B cell (primary cell): Measurements from ENCODE around the gene FANCC. TPM values are rescaled to one million over a fixed set of nuclear protein-coding genes. Genes with fewer than 3 reads are reported as not detected.

Experiments
- ATAC-seq: fragments of 200-7000 bp; cut with Tn5 transposase; one replicate; pipeline ENCODE4 v1.10.0; 2021; ENCODE audit warnings: low read depth, mild to moderate bottlenecking, moderate number of reproducible peaks, moderate library complexity
- CTCF ChIA-PET: fragments of 350-600 bp; sonication (Branson Sonifier 250); formaldehyde crosslinking; loops from one replicate; lab custom pipeline; 2021; ENCODE audit warnings: antibody characterized with exemption, inconsistent platforms; lab: Charles Lee
- POLR2A ChIA-PET: fragments of 350-600 bp; sonication (Branson Sonifier 250); formaldehyde crosslinking; loops from one replicate; lab custom pipeline; 2021; ENCODE audit warnings: antibody characterized with exemption; lab: Charles Lee
- DNase-seq: peaks from one replicate; pipeline ENCODE4 v3.0.0; 2013
- H2AFZ ChIP-seq: 2 replicates; pipeline ENCODE4 v1.6.1; 2012; ENCODE audit warnings: mild to moderate bottlenecking, low read depth, low read length; ENCODE audit not compliant: insufficient read depth, poor library complexity, severe bottlenecking
- H3K27ac ChIP-seq, 2 donors: 1 replicate in 1 of 2; 2 replicates in 1 of 2; pipeline ENCODE4 v1.5.1; 2012 to 2013; ENCODE audit warnings: low read length in 2 of 2, mild to moderate bottlenecking in 2 of 2, moderate library complexity in 1 of 2
- H3K27me3 ChIP-seq, 4 experiments: fragments of 200-600 bp in 1 of 4; sonication (generic) in 1 of 4; replicated peaks in 1 of 4; 1 replicate in 2 of 4; 2 replicates in 2 of 4; pipeline versions ENCODE4 v1.6.1 to v1.7.0; 2013 to 2016; ENCODE audit warnings: low read length in 3 of 4, mild to moderate bottlenecking in 2 of 4, mixed read lengths in 1 of 4, moderate library complexity in 1 of 4; ENCODE audit not compliant: insufficient read depth in 4 of 4, control insufficient read depth in 3 of 4; ENCODE audit errors: control extremely low read depth in 1 of 4
- H3K36me3 ChIP-seq, 2 experiments: replicated peaks in 1 of 2; 1 replicate in 1 of 2; 2 replicates in 1 of 2; pipeline versions ENCODE4 v1.6.1 to v1.7.1; 2013; ENCODE audit warnings: low read length in 1 of 2; ENCODE audit not compliant: insufficient read depth in 2 of 2, control insufficient read depth in 1 of 2; ENCODE audit errors: control extremely low read depth in 1 of 2, extremely low read depth in 1 of 2
- H3K4me1 ChIP-seq, 2 donors: fragments of 200-600 bp in 1 of 2; sonication (generic) in 1 of 2; 1 replicate in 1 of 2; 2 replicates in 1 of 2; pipeline versions ENCODE4 v1.5.1 to v1.6.1; 2013 to 2017; ENCODE audit warnings: low read length in 2 of 2; ENCODE audit not compliant: control insufficient read depth in 2 of 2, insufficient read depth in 2 of 2
- H3K4me2 ChIP-seq: replicated peaks from 2 replicates; pipeline ENCODE3; 2012; ENCODE audit warnings: mild to moderate bottlenecking, low read depth, low read length; ENCODE audit not compliant: poor library complexity, severe bottlenecking
- H3K4me3 ChIP-seq, 5 experiments: fragments of 200-600 bp in 1 of 5; sonication (generic) in 1 of 5; 1 replicate in 3 of 5; 2 replicates in 2 of 5; pipeline versions ENCODE4 v1.5.1 to v1.7.0; 2011 to 2016; ENCODE audit warnings: low read length in 4 of 5, mild to moderate bottlenecking in 4 of 5, low read depth in 2 of 5, control low read depth in 1 of 5, moderate library complexity in 1 of 5; ENCODE audit not compliant: insufficient read depth in 1 of 5; ENCODE audit errors: control extremely low read depth in 1 of 5, extremely low read depth in 1 of 5
- H3K79me2 ChIP-seq: fragments of 200-600 bp; sonication (generic); one replicate; pipeline ENCODE4 v1.6.0; 2016; ENCODE audit warnings: low read length; ENCODE audit not compliant: control insufficient read depth, insufficient read depth
- H3K9ac ChIP-seq: fragments of 200-600 bp; sonication (generic); 2 replicates; pipeline ENCODE4 v1.6.1; 2017; ENCODE audit warnings: mild to moderate bottlenecking, low read length, moderate library complexity
- H3K9me3 ChIP-seq, 3 donors: one replicate each; pipeline versions ENCODE4 v1.6.1 to v1.7.1; 2013; ENCODE audit warnings: low read length in 2 of 3; ENCODE audit not compliant: control insufficient read depth in 2 of 3, insufficient read depth in 1 of 3; ENCODE audit errors: control extremely low read depth in 1 of 3
- H4K20me1 ChIP-seq: 2 replicates; pipeline ENCODE4 v1.6.0; 2012; ENCODE audit warnings: mild to moderate bottlenecking, low read length; ENCODE audit not compliant: insufficient read depth, control insufficient read depth, poor library complexity, severe bottlenecking
- H3K27ac Mint-ChIP-seq: one replicate; pipeline ENCODE4 v1.8.0; 2021; ENCODE audit warnings: mixed read lengths
- H3K27me3 Mint-ChIP-seq: one replicate; pipeline ENCODE4 v1.8.0; 2021; ENCODE audit warnings: mixed read lengths
- H3K4me1 Mint-ChIP-seq: one replicate; pipeline ENCODE4 v1.8.0; 2021; ENCODE audit warnings: mixed read lengths
- H3K4me3 Mint-ChIP-seq: one replicate; pipeline ENCODE4 v1.8.0; 2021; ENCODE audit warnings: mixed read lengths
- H3K9me3 Mint-ChIP-seq: one replicate; pipeline ENCODE4 v1.8.0; 2022; ENCODE audit warnings: mixed read lengths; ENCODE audit not compliant: insufficient read depth
- EZH2 ChIP-seq: IDR thresholded peaks from 2 replicates; pipeline ENCODE4 v1.6.1; 2012; ENCODE audit warnings: borderline replicate concordance, low read depth, mild to moderate bottlenecking, moderate library complexity, low read length; ENCODE audit not compliant: insufficient read depth, poor library complexity, severe bottlenecking
- WGBS: methylation state at CpG from one replicate; pipeline ENCODE4 v1.1.5; 2013; ENCODE audit warnings: missing lambda C conversion rate; ENCODE audit not compliant: insufficient coverage; 5-methylcytosine and 5-hydroxymethylcytosine counted together
- intact Hi-C: fragments of 100-400 bp; cut with micrococcal nuclease; formaldehyde crosslinking; loops from one replicate; pipeline ENCODE4 v1.10.0; 2022
- polyA plus RNA-seq: library from polyadenylated mRNA; depleted of rRNA; stranded (reverse); fragments of >200 nt; gene quantifications from 2 replicates; pipeline ENCODE4 v1.2.3, GENCODE V29; 2012
- total RNA-seq, 2 donors: library from RNA; stranded (reverse); fragments of 120-200 nt in 1 of 2; gene quantifications; 1 replicate in 1 of 2; 2 replicates in 1 of 2; pipeline versions ENCODE4 v1.2.3 to v1.2.4, GENCODE V29; 2013 to 2022
- TF ChIP-seq, protein P1 (sequence below): fragments of 200-600 bp; IDR thresholded peaks from one replicate; pipeline ENCODE4 v1.8.0; 2022; ENCODE audit warnings: antibody characterized with exemption, mild to moderate bottlenecking

FANCC gene
- total and polyA plus RNA-seq, 2 donors (not counting 1 experiment from before 2014, with no cell fraction given) = 1.8 to 11.1 TPM

DNA sequence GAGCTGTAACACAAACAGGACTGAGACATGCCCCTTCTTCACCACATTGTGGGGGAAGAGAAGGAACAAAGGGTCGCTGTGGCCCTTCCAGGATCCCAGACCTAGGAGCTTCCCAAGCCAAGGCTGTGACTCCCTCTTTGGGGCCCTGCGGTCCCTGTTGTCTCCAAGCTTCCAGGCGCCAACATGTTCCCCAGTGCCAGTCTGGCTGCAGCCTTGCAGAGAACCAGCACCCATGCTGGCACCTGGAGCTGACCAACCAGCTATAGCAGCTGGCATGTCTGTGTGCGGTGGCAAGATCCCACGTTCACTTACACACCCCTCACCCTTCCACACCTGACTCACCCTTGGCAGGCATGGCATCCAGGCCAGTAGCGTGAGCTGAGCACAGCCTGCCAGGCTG is 20.7 kb upstream of the FANCC start:
- no peaks in the 10 kb centered on the region for H3K79me2 ChIP-seq
- no peaks in the 10 kb centered on the region for H4K20me1 ChIP-seq
- no peaks in the 10 kb centered on the region for H3K36me3 ChIP-seq
- H2AFZ ChIP-seq = no peak overlapping the region
- no peak overlapping the region for H3K27ac Mint-ChIP-seq
- H3K4me1 Mint-ChIP-seq = no peaks in the 10 kb centered on the region
- intact Hi-C loops = no loop called here
- H3K4me3 ChIP-seq = no peak overlapping the region
- no peak for DNase-seq
- peaks cover 21% of the 10 kb centered on the region for H3K27me3 Mint-ChIP-seq
- H3K9me3 ChIP-seq = peaks cover 0 to 23% (median 7%) of the 10 kb centered on the region in 3 donors
- WGBS = 98% methylated on average over 6 of the region's 6 CpGs
- no peak for TF ChIP-seq EZH2
- TF ChIP-seq, protein P1, sequence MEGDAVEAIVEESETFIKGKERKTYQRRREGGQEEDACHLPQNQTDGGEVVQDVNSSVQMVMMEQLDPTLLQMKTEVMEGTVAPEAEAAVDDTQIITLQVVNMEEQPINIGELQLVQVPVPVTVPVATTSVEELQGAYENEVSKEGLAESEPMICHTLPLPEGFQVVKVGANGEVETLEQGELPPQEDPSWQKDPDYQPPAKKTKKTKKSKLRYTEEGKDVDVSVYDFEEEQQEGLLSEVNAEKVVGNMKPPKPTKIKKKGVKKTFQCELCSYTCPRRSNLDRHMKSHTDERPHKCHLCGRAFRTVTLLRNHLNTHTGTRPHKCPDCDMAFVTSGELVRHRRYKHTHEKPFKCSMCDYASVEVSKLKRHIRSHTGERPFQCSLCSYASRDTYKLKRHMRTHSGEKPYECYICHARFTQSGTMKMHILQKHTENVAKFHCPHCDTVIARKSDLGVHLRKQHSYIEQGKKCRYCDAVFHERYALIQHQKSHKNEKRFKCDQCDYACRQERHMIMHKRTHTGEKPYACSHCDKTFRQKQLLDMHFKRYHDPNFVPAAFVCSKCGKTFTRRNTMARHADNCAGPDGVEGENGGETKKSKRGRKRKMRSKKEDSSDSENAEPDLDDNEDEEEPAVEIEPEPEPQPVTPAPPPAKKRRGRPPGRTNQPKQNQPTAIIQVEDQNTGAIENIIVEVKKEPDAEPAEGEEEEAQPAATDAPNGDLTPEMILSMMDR = no peak
- no peak overlapping the region for H3K4me2 ChIP-seq
- peaks cover 0 to 12% (median 2%) of the 10 kb centered on the region in 4 experiments for H3K27me3 ChIP-seq
- H3K4me3 Mint-ChIP-seq = no peak overlapping the region
- H3K9ac ChIP-seq = no peak overlapping the region
- ATAC-seq = no peak
- H3K9me3 Mint-ChIP-seq = no peaks in the 10 kb centered on the region
- no peaks in the 10 kb centered on the region for H3K4me1 ChIP-seq
- CTCF ChIA-PET = interaction anchor here (1.0 kb wide), 1 partner anchor 18 kb away, joined by 3 read pairs; no protein-coding TSS in a partner anchor
- POLR2A ChIA-PET = no interaction called here
- H3K27ac ChIP-seq = no peak overlapping the region

DNA sequence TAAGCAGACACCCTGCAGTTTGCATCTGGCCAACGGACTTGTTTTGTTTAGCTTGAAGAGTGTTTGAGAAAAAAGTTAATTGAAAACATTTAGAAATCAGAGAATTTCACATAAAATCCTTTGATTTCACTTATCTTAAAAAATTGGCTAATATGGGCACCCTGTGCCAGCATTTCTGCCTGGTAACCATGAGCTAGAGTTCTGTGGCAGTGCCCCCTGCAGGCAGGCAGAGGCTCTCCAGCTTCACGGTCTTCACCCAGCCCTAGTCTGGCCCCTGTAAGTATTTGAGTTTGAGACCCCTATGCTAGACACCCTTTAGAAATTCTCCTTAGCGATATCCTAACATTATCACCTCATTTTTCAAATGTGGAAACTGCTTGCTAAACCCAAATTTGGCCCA is 18.8 kb upstream of the FANCC start:
- no peaks in the 10 kb centered on the region for H3K79me2 ChIP-seq
- Mint-ChIP-seq H3K27ac (no peak overlapping the region), H3K9me3 (no peaks in the 10 kb centered on the region), H3K27me3 (peaks cover 26% of the 10 kb centered on the region), H3K4me1 (no peaks in the 10 kb centered on the region), H3K4me3 (no peak overlapping the region)
- H3K27ac ChIP-seq = no peak overlapping the region
- DNase-seq = no peak
- no peak overlapping the region for H2AFZ ChIP-seq
- peaks cover 0 to 23% (median 7%) of the 10 kb centered on the region in 3 donors for H3K9me3 ChIP-seq
- peaks cover 0 to 12% (median 2%) of the 10 kb centered on the region in 4 experiments for H3K27me3 ChIP-seq
- intact Hi-C loops = no loop called here
- H3K4me3 ChIP-seq = no peak overlapping the region
- H3K4me2 ChIP-seq = no peak overlapping the region
- POLR2A ChIA-PET = no interaction called here
- CTCF ChIA-PET = interaction anchor here (0.6 to 1.3 kb wide), 3 partner anchors 9 to 131 kb away, joined by 3 to 7 read pairs (median 6); no protein-coding TSS in a partner anchor
- no peak overlapping the region for H3K9ac ChIP-seq
- no peaks in the 10 kb centered on the region for H3K4me1 ChIP-seq
- 86% methylated on average over 1 of the region's 3 CpGs for WGBS
- H3K36me3 ChIP-seq = no peaks in the 10 kb centered on the region
- no peaks in the 10 kb centered on the region for H4K20me1 ChIP-seq
- TF ChIP-seq, protein P1 = peak; percentile 41
- TF ChIP-seq EZH2 = no peak
- ATAC-seq = no peak
